GM12801 (cell line): Measurements from ENCODE around the gene AKNA.

ENCODE experiments used
- TF ChIP-seq, protein P1 (sequence below): IDR thresholded peaks from one replicate; pipeline ENCODE4 v1.5.1; 2011; ENCODE audit warnings: control low read depth; ENCODE audit not compliant: insufficient read length; ENCODE audit errors: extremely low read depth

AKNA gene

DNA sequence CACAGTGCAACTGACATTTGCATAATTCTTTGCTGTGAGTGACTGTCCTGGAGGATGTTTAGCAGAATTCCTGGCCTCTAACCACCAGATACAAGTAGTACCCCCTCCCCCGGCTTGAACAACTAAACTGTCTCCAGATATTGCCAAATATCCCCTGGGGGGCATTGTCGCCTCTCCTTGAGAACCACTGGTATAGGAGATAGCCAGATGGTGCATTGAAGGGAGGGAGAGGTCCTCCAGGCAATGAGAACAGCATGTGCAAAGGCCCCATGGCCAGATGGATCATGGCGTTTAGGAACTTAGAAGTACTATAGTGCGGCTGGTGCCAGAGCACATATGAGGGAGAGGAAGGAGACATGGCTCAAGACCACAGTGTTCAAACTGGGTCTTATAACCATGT is 83.8 kb downstream of the AKNA start:
- TF ChIP-seq, protein P1, sequence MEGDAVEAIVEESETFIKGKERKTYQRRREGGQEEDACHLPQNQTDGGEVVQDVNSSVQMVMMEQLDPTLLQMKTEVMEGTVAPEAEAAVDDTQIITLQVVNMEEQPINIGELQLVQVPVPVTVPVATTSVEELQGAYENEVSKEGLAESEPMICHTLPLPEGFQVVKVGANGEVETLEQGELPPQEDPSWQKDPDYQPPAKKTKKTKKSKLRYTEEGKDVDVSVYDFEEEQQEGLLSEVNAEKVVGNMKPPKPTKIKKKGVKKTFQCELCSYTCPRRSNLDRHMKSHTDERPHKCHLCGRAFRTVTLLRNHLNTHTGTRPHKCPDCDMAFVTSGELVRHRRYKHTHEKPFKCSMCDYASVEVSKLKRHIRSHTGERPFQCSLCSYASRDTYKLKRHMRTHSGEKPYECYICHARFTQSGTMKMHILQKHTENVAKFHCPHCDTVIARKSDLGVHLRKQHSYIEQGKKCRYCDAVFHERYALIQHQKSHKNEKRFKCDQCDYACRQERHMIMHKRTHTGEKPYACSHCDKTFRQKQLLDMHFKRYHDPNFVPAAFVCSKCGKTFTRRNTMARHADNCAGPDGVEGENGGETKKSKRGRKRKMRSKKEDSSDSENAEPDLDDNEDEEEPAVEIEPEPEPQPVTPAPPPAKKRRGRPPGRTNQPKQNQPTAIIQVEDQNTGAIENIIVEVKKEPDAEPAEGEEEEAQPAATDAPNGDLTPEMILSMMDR, result no peak

DNA sequence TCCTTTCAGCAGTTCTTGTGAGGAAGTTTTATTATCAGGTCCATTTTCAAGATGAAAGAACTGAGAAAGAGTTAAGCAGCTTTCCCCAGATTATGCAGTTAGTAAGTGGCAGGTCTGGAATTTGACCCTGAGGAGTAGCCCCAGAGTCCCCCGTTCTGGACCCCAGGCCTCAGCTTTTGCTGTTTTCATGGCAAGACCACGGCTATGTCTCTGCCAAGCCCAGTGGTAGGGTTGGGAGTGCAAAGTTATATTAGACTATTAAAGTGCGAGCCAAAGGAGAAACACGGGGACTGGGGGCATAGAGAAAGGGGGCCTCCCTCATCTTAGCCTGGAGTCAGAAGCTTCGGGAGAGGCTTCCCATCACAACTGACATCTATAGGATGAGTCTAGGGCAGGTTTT is 84.2 kb downstream of the AKNA start:
- TF ChIP-seq, protein P1, result no peak

GRCh38 chr9:114302727-114303126 is 85.1 kb downstream of the AKNA start:
- TF ChIP-seq, protein P1, result no peak

DNA sequence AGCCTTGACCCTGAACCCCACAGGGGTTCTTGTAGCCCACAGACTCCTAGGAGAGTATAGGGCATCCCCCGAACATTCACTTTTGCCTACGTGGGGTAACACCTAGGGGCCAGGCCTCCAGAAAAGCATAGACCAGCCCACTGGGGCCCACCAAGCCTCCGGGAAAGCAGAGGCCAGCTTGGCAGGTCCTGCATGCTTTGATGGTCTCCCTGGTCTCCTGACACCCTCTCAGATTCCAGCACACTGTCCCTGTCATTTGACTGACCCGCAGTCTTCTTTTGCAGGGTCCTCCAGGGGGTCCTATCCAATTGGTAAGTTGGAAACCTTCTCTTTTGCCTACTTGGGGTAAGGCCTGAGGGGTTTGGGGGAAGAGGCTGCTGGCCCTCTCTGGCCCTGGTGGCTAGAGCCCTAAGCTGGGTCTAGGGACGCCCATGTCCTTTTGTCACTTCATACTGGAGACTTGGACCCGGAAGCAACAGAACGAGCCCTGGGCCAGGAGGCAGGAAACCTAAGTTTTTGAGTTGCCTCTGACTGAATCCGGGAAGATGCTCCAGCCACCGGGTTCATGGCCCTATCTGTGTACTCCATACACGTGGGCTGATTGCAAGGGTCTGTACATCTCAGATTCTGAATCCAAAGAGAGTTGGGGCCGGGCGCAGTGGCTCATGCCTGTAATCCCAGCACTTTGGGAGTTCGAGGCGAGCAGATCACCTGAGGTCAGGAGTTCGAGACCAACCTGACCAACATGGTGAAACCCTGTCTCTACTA is 85.8 kb downstream of the AKNA start:
- TF ChIP-seq, protein P1, result no peak

DNA sequence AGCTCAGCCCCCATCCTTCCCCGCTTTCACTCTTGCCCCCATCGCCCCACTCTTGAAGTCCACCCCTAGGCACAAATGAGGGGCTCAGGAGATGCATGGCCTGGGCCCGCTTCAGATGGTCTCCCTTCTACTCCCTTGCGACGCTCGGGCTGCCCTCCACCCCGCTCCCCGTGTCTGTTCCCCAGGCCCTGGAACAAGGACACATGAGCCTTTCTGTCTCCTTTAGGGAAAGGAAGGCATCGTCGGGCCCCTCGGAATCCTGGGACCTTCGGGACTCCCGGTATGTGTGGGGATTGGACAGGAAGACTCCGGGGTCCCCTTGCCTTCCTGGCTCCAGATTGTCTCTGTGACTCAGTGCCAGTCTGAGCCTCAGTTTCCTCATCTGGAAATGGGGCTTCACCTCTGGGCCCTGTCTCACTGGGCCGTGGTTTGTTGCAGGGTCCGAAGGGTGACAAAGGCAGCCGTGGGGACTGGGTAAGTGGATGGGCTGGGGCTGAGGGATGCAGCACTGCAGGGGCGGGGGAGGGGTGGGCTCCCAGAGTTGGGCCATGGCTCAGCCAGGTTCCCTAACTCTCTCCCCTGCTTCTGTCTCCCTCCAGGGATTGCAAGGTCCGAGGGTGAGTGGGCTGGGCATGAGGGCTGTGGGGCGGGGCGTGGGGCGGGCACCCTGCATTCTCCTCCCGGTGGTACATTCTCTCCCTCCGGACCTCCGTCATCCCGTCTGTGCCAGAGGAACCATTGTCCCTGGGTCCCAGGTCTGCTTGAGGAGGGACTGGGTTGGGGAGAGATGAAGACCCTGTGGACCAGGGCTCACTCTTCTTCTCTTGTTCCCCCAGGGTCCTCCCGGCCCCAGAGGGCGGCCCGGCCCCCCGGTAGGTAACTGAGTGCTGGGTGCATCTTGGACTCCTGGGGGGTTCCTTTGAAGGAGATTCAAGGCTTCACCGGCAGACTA is 86.7 kb downstream of the AKNA start:
- TF ChIP-seq, protein P1, result no peak

GRCh38 chr9:114300153-114300845 is 87.5 kb downstream of the AKNA start:
- TF ChIP-seq, protein P1, result no peak
